GM18505 (cell line): ENCODE data around the gene NHEJ1.
"Not testable (repeated sequence)": the region's sequence is repeated elsewhere in the genome, so short reads cannot be mapped to it uniquely, and the experiment has no call there.

Source experiments
- ATAC-seq: cut with Tn5 transposase; IDR thresholded peaks from one replicate; pipeline ENCODE4 v1.9.1; 2021; ENCODE audit not compliant: unreplicated experiment
- POLR2A ChIP-seq: IDR thresholded peaks from 4 replicates; pipeline ENCODE4 v1.6.1; 2011; ENCODE audit warnings: borderline replicate concordance; ENCODE audit not compliant: insufficient read depth, insufficient read length; ENCODE audit errors: extremely low read depth

The NHEJ1 gene, protein sequence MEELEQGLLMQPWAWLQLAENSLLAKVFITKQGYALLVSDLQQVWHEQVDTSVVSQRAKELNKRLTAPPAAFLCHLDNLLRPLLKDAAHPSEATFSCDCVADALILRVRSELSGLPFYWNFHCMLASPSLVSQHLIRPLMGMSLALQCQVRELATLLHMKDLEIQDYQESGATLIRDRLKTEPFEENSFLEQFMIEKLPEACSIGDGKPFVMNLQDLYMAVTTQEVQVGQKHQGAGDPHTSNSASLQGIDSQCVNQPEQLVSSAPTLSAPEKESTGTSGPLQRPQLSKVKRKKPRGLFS

DNA sequence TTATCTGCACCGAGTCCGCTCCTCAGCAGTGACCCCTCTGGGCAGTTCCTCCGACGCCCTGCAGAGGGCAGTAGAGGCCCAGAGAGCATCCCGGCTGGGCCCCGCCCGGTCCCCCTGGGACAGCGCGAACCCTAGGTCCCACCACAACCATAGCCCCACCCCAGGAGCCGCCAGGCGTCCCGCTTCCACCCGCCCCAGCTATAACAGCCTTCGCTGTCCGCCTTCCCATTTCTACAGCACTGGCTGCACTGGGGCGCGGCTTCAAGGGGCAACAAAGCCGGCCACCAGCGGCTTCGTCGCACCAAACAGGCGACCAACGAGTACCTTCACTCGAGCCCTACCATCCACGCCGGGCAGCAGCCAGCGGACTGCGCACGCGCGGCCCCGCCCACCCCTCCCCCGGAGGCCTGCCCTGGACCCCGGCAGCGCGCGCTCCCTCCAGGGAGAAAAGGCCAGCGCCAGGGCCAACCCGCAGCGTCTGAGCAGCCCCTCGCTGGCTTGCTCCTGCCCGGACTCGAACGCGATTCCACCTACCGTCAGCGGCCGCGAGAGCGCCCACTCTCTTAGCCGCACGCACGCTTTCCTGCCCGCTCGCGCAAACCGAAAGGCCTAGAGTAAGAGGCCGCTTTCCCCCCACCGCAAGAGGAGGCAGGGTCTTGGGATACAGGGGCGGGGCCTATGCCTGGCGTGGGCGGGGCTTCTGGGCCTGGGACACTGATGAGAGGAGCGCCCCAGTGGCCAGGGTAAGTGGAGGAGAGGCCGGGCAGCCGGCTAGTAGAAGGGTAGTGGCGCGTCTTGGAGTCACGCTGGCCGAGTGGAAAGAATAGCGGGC is at the start of gene NHEJ1:
NHEJ1 (minus strand) TSS at position 630 of the 832 bp plus-strand sequence. CDS start 2,453 bp downstream, outside the sequence.
- peak; percentile 84 for TF ChIP-seq POLR2A
- ATAC-seq: peak; percentile 85

DNA sequence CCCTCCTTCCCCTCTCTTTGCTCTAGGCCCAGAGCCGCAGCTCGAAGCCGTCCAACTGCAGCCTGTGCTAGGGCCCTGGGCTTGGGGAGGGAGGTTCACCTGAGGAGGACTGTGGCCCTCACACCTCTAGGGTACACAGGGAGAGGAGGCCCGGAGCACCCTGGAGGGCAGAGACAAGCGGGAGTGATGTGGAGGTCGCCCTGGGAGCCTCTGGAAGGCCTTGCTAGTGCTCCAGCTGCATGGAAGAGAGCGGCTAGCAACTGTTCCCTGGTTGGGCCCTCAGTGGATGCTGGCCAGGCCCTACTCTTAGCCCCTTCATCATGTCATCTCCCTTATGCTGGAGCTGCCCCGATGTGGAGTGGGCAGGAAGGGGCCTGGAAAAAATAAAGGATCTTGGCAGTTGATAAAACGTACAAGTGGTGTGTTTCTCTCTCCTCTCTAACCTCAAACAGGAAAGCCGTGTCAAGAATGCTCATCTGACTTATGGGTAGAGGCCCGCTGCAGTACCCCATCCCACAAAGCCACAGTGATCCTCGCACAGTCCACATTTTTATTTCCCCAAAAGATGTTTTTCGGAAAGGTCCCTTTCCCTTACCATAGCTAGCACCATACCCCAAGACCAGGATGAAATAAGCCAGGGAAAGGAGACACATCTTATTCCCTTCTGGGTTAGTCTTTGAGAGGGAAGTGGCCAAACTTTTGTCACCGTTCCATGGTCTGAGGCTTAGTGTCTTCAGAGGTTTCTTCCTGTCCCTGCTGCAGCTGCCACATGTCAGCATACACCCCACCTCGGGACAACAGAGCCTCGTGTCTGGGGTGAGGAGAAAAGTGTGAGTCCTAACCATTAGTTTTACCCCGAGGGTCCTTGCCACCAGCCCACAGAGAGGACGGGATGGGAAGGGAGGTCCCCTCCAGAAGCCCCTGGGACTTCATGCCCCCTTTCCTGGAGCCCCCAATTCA is 48.9 kb upstream of the NHEJ1 start:
- ATAC-seq: no peak

DNA sequence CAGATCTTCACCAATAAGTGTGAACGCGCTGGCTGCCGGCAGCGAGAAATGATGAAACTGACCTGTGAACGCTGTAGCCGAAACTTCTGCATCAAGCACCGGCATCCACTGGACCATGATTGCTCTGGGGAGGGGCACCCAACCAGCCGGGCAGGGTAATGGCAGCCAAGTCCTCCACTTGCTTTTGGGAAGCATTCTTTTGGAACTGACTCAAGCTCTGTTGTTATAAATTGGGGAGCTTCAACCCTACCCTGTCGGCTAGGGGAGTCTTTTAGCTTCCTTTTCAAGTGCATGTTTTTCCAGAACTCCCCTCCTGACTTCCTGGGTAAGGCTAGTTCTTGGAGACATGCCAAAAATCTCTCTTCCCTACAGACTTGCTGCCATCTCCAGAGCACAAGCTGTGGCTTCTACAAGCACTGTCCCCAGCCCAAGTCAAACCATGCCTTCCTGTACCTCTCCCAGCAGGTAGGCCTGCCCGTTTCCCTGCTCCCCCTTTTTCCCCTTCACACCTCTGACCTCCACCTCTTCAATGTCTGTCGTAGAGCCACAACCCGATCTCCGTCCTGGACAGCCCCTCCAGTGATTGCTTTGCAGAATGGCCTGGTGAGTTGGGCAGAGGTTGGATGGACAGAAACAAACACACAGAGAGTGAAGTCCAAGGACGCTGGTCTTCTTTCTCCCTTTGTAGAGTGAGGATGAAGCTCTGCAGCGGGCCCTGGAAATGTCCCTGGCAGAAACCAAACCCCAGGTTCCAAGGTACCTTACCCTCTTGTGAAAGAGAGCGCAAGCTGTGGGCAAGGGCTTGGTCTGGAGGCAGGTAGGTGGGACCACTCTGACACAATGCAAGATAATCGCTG is 47.5 kb upstream of the NHEJ1 start:
- no peak for TF ChIP-seq POLR2A
- no peak for ATAC-seq

More for the DNA sequence above, 48.9 kb upstream of the NHEJ1 start:
- no peak for TF ChIP-seq POLR2A

DNA sequence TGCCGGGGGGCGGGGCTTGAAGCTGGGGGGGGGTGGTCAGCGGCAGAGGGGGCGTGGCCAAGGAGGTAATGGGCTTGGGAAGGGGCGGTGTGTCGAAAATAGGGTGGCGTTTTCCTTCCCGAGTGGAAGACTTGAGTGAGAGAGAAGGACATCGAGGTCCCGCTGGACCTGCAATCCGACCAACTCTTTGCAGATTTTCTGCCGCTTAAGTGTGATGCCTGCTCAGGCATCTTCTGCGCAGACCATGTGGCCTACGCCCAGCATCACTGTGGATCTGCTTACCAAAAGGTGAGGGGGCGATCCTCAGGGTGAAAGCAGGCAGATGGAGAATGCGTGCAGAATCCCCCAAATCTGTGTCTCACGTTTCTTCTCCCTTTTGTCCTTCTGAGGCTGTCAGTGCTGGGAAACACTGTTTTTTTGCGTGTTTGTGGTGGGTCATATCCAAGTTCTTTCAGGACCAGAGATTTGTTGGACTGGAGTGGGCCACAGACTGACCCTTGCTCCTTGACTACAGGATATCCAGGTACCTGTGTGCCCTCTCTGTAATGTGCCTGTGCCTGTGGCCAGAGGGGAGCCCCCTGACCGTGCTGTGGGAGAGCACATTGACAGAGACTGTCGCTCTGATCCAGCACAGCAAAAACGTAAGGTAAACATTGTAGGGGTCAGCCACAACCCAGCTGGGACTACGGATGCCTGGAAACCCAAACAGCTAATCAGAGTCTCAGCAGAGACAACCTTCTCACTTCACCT is 46.7 kb upstream of the NHEJ1 start:
- no peak for TF ChIP-seq POLR2A
- ATAC-seq: no peak

DNA sequence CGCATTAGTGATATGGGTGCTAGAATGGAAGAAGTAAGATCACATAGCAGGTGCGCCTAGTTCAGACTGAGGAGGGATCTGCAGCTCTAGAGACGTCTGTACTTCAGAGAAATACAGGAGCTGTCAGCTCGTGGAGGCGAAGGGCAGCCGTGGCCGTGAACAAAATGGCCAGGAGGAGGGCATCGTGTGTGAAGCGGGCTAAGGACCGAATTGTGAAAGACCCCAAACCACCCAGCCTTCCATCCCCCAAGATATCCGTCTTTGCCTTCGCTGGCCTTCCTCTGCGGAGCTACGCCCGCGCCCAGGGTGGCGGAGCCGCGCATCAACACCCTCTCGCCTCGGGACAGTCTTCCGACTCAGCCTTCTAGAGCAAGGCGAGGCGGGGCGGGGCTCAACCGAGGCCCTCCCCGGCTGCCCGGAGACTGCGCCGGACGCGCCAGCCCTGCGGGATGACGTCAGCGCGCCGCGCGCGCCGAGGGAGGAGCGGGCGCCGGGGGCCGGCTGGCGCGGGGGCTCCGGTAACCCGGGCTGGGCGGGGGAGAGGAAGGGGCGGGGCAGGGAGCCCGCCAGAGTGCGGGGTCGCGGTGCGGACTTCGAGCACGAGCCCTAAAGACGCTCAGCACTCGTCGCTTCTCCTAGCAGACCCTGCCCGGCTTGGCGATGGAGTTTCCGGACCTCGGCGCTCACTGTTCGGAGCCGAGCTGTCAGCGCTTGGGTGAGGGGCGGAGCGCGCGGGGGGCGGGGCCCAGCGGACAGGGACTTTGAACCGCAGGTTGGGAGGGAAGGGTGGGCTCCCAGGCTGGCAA is 45.9 kb upstream of the NHEJ1 start, which contains the start of gene ZFAND2B:
ZFAND2B (plus strand) TSS at position 455 of the 806 bp plus-strand sequence; CDS start at position 661, 206 bp downstream.
- peak; percentile 99 for TF ChIP-seq POLR2A
- ATAC-seq: peak; percentile 95

DNA sequence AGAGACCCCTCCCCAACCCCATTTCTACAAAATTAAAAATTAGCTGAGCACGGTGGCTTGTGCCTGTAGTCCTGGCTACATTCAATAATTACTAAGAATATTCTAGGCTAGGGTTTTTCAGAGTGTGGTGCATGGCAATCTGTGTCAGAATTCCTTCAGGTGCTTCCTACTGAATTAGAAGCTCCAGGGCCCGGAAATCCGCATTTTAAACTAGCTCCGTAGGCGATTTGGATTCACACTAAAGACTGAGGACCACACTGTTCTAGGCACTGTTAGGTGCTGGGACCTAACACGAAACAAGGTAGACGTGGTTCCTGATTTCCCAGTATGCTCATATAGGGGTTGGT is 45.3 kb upstream of the NHEJ1 start:
- no peak for ATAC-seq
- no peak for TF ChIP-seq POLR2A

DNA sequence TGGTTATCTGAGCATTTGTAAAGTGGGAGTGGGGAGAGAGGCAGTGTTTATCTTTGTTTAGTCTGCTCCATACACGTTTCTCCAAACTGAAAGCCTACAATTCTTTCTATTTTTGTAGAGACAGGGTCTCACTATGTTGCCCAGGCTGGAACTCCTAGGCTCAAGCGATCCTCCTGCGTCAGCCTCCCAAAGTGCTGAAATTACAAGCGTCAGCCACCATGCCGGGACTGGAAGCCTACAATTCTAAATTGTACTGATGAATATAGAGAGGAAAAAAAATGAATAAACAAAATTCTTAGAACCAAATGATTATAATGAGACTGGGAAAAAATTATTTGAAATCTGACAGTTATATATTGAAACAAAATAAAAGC is 44.5 kb upstream of the NHEJ1 start:
- no peak for TF ChIP-seq POLR2A
- no peak for ATAC-seq

DNA sequence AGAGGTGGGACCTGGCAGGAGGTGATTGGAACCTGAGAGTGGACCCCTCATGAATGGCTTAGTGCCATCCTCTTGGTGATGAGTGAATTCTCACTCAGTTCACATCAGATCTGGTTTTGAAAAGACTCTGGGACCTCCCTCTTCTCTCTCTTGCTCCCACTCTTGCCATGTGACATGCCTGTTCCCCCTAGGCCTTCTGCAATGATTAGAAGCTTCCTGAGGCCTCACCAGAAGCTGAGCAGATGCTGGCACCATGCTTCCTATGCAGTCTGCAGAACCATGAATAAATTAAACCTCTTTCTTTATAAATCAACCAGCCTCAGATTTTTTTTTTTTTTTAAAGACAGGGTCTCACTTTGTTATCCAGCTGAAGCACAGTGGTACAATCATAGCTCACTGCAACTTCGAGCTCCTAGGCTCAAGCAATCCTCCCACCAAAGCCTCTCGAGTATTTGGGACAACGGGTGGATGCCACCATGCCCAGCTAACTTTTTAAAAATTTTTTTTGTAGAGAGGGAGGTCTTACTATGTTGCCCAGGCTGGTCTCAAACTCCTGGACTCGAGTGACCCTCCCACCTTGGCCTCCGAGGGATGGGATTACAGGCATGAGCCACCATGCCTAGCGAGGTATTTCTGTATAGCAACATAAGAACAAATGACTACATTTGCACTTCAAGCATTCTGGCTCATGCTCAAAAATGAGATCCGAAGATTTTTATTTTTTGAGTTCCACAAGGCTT is 44.0 kb upstream of the NHEJ1 start:
- no peak for ATAC-seq
- TF ChIP-seq POLR2A: no peak

DNA sequence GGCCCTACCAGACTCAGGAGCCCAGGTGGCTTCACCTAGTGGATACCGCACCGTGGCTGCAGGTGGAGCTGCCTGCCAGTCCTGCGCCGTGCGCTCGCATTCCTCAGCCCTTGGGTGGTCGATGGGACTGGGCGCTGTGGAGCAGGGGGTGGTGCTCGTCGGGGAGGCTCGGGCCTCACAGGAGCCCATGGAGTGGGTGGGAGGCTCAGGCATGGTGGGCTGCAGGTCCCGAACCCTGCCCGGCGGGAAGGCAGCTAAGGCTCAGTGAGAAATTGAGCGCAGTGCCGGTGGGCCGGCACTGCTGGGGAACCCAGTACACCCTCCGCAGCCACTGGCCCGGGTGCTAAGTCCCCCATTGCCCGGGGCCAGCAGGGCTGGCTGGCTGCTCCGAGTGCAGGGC is 40.7 kb upstream of the NHEJ1 start:
- ATAC-seq: not testable (repeated sequence)

DNA sequence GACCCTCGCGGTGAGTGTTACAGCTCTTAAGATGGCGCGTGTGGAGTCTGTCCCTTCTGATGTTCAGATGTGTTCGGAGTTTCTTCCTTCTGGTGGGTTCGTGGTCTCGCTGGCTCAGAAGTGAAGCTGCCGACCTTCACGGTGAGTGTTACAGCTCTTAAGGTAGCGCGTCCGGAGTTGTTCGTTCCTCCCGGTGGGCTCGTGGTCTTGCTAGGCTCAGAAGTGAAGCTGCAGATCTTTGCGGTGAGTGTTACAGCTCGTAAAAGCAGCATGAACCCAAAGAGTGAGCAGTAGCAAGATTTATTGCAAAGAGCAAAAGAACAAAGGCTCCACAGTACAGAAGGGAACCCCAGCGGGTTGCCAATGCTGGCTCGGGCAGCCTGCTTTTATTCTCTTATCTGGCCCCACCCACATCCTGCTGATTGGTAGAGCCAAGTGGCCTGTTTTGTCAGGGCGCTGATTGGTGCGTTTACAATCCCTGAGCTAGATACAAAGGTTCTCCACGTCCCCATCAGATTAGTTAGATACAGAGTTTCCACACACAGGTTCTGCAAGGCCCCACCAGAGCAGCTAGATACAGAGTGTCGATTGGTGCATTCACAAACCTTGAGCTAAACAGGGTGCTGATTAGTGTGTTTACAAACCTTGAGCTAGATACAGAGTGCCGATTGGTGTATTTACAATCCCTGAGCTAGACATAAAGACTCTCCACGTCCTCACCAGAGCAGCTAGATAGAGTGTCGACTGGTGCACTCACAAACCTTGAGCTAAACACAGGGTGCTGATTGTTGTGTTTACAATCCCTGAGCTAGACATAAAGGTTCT is 40.1 kb upstream of the NHEJ1 start:
- ATAC-seq: not testable (repeated sequence)
